ENCODE data around the gene XPO6.

GRCh38 chr16:28219282-28219681, 7.5 kb upstream of the XPO6 start:
- TF ChIP-seq TARDBP (IDR thresholded peaks at IDR 0.05): no peak
- no peak for TF ChIP-seq FOXA1 (IDR thresholded peaks at IDR 0.05)
- TF ChIP-seq FOXK2 (IDR thresholded peaks at IDR 0.05): no peak
- no peak for TF ChIP-seq PKNOX1 (IDR thresholded peaks at IDR 0.05)
- no peak for TF ChIP-seq BHLHE40 (IDR thresholded peaks at IDR 0.05; ENCODE audit: borderline replicate concordance)
- no peak for TF ChIP-seq FOXM1 (IDR thresholded peaks at IDR 0.05; ENCODE audit: borderline replicate concordance)
- TF ChIP-seq SP1 (IDR thresholded peaks at IDR 0.05): no peak
- TF ChIP-seq ZNF384 (IDR thresholded peaks at IDR 0.05): no peak

Data from HEK293T (cell line).